Measurements from ENCODE around the gene AP2A2.
"Not testable (repeated sequence)": the region's sequence is repeated elsewhere in the genome, so short reads cannot be mapped to it uniquely, and the experiment has no call there.

Gene AP2A2

GRCh38 chr11:954392-955153, 28.9 kb downstream of the AP2A2 start:
- DNase-seq (ENCODE audit: low read depth in 2 of 2) = no peak

GRCh38 chr11:955154-956063, 29.7 kb downstream of the AP2A2 start:
- DNase-seq (ENCODE audit: low read depth in 2 of 2) = no peak

GRCh38 chr11:957212-957920, 31.7 kb downstream of the AP2A2 start:
- DNase-seq (ENCODE audit: low read depth in 2 of 2) = no peak

- DNase-seq (ENCODE audit: low read depth in 2 of 2) = no peak
These were observed 32.4 kb downstream of the AP2A2 start for GRCh38 chr11:958101-958500.

- DNase-seq (ENCODE audit: low read depth in 2 of 2) = no peak
These were observed 33.4 kb downstream of the AP2A2 start for GRCh38 chr11:959027-959426.

GRCh38 chr11:959608-960007, 33.9 kb downstream of the AP2A2 start:
- DNase-seq (ENCODE audit: low read depth in 2 of 2) = no peak

- not testable (repeated sequence) for DNase-seq (ENCODE audit: low read depth in 2 of 2)
These were observed 35.7 kb downstream of the AP2A2 start for GRCh38 chr11:961310-961920.

- DNase-seq (ENCODE audit: low read depth in 2 of 2) = no peak
These were observed 36.3 kb downstream of the AP2A2 start for GRCh38 chr11:961921-962320.

- DNase-seq (ENCODE audit: low read depth in 2 of 2) = no peak
These were observed 37.0 kb downstream of the AP2A2 start for GRCh38 chr11:962688-963087.

GRCh38 chr11:963852-964251, 38.2 kb downstream of the AP2A2 start:
- DNase-seq (ENCODE audit: low read depth in 2 of 2) = no peak

- no peak for DNase-seq (ENCODE audit: low read depth in 2 of 2)
These were observed 39.6 kb downstream of the AP2A2 start for GRCh38 chr11:965206-965775.

- no peak for DNase-seq (ENCODE audit: low read depth in 2 of 2)
These were observed 42.5 kb downstream of the AP2A2 start for GRCh38 chr11:967995-968751.

- DNase-seq (ENCODE audit: low read depth in 2 of 2) = no peak
These were observed 43.2 kb downstream of the AP2A2 start for GRCh38 chr11:968822-969221.

GRCh38 chr11:969651-970205, 44.1 kb downstream of the AP2A2 start:
- no peak for DNase-seq (ENCODE audit: low read depth in 2 of 2)

GRCh38 chr11:970319-970871, 44.7 kb downstream of the AP2A2 start:
- DNase-seq (ENCODE audit: low read depth in 2 of 2) = no peak

- no peak for DNase-seq (ENCODE audit: low read depth in 2 of 2)
These were observed 45.5 kb downstream of the AP2A2 start for GRCh38 chr11:971092-971690.

- no peak for DNase-seq (ENCODE audit: low read depth in 2 of 2)
These were observed 46.2 kb downstream of the AP2A2 start for GRCh38 chr11:971731-972365.

- DNase-seq (ENCODE audit: low read depth in 2 of 2) = no peak
These were observed 47.0 kb downstream of the AP2A2 start for GRCh38 chr11:972523-973211.

- DNase-seq (ENCODE audit: low read depth in 2 of 2) = no peak
These were observed 47.6 kb downstream of the AP2A2 start for GRCh38 chr11:973237-973636.

All from stimulated activated CD4-positive, alpha-beta T cell treated with anti-CD3 and anti-CD28 coated beads, Interleukin-15, amount 100 ng/mL, for 48 hours (primary cell).